Head of caudate nucleus (tissue), 42 donors: ENCODE results near the gene PRR14.
"Not testable (repeated sequence)": the region's sequence is repeated elsewhere in the genome, so short reads cannot be mapped to it uniquely, and the experiment has no call there.

Experiments
- DNase-seq, 42 donors: peaks; one replicate each; pipeline versions ENCODE4 v3.0.0 to v3.0.0-alpha.2; 2020 to 2021; ENCODE audit warnings: mixed read lengths in 7 of 42
- intact Hi-C: fragments of 100-400 bp; cut with DNase I; formaldehyde crosslinking; loops from one replicate; pipeline ENCODE4 v1.15.0; 2022

The PRR14 gene

DNA sequence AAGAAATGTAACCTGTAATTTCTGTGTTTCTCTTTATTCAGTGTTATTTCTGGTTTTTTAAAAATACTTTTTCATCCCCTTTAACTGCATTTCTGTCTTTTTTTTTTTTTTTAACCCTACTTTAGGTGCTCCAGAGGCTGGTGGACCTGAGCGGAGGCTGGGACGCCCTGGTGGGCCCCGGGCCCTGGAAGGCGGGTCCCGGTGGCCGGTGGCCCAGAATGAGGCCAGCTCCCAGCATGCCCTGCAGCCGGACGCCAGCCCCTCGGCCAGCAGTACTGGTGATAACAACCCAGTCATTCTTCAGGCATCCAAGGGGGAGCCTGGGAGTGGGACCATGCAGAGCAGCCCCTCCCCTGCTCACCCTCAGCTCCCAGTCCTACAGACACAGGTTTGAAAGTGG, 49.7 kb downstream of the PRR14 start:
- DNase-seq: peak in 2 of 42 donors; percentile 19 to 28
- intact Hi-C loops: no loop called here

DNA sequence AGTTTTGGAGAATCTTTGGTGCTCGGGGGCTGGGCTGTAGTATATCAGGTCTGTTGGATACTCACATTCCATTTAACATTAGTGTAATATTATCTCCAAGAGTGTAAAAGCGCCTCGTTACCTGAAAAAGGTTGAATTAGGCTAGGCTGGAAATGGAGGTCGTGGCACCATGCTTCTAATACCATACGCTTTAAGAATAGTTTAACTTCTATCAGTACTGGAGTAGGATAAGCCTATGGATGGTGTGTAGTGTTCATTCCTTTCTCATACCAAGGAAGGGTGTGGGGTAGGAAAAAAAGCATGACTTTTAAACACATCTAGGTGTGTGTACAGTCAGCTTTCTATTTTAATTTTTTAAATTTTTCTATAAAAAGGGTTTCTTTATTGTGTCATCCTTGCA, 50.2 kb downstream of the PRR14 start:
- DNase-seq: no peak
- intact Hi-C loops: no loop called here

DNA sequence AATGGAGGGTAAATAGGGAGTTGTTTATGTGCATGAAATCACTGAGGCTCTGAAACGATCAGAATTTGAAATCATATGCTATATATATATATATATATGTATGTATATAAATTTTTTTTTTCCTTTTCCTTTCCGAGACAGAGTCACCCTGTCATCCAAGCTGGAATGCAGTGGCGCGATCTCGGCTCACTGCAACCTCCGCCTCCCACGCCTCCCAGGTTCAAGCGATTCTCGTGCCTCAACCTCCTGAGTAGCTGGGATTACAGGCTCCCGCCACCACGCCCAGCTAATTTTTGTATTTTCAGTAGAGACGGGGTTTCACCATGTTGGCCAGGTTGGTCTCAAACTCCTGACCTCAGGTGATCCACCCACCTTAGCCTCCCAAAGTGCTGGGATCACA, 52.3 kb downstream of the PRR14 start:
- intact Hi-C loops: not testable (repeated sequence)
- DNase-seq: peak in 7 of 42 donors; percentile 22 to 53 (median 39)

DNA sequence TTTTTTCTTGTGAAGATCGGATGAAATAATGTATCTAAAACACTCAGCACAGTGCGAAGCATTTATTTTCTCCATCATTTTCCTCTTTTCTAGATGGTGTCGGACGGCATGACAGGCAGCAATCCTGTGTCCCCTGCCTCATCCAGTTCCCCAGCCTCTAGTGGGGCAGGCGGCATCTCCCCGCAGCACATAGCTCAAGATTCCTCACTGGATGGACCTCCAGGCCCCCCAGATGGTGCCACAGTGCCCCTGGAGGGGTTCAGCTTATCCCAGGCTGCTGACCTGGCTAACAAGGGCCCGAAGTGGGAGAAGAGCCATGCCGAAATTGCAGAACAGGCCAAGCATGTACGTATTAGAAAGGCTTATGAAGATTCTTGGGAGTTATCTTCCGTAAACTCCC, 53.2 kb downstream of the PRR14 start:
- intact Hi-C loops: no loop called here
- DNase-seq: no peak
